HuH-7 (cell line): Measurements from ENCODE around the gene TBX15.
A peak's percentile ranks its signal among the peaks of the same experiment; 100 is the strongest.

Experiments used
- DNase-seq: peaks from one replicate; pipeline ENCODE4 v3.0.0; 2011; ENCODE audit warnings: low spot score

The TBX15 gene

GRCh38 chr1:118984722-118985639 is 3.2 kb downstream of the TBX15 start:
- no peak for DNase-seq

- DNase-seq = no peak
Observed at GRCh38 chr1:118984086-118984721, 3.9 kb downstream of the TBX15 start.

- DNase-seq = no peak
Observed at GRCh38 chr1:118983558-118984041, 4.5 kb downstream of the TBX15 start.

GRCh38 chr1:118982821-118983557 is 5.2 kb downstream of the TBX15 start:
- DNase-seq = no peak

- no peak for DNase-seq
Observed at GRCh38 chr1:118982266-118982665, 5.9 kb downstream of the TBX15 start.

GRCh38 chr1:118981436-118981835 is 6.7 kb downstream of the TBX15 start:
- DNase-seq = no peak

- DNase-seq = no peak
Observed at GRCh38 chr1:118979754-118980575, 8.2 kb downstream of the TBX15 start.

- no peak for DNase-seq
Observed at GRCh38 chr1:118978914-118979701, 9.0 kb downstream of the TBX15 start.

- no peak for DNase-seq
Observed at GRCh38 chr1:118977600-118977999, 10.5 kb downstream of the TBX15 start.

GRCh38 chr1:118974661-118975060 is 13.5 kb downstream of the TBX15 start:
- no peak for DNase-seq

- no peak for DNase-seq
Observed at GRCh38 chr1:118973531-118974137, 14.5 kb downstream of the TBX15 start.

GRCh38 chr1:118973032-118973431 is 15.1 kb downstream of the TBX15 start:
- DNase-seq = no peak

- no peak for DNase-seq
Observed at GRCh38 chr1:118970451-118970850, 17.7 kb downstream of the TBX15 start.

- no peak for DNase-seq
Observed at GRCh38 chr1:118963456-118964430, 24.4 kb downstream of the TBX15 start.

- DNase-seq = no peak
Observed at GRCh38 chr1:118963138-118963455, 25.0 kb downstream of the TBX15 start.

- no peak for DNase-seq
Observed at GRCh38 chr1:118961156-118961555, 27.0 kb downstream of the TBX15 start.

- DNase-seq = peak; percentile 71
Observed at GRCh38 chr1:118960567-118961136, 27.5 kb downstream of the TBX15 start.

GRCh38 chr1:118960026-118960561 is 28.0 kb downstream of the TBX15 start:
- no peak for DNase-seq
